ENCODE results near the gene INCENP. TPM values are rescaled to one million over a fixed set of nuclear protein-coding genes. Genes with fewer than 3 reads are reported as not detected.
"Not testable (repeated sequence)": the region's sequence is repeated elsewhere in the genome, so short reads cannot be mapped to it uniquely, and the experiment has no call there.

Gene INCENP
- total and polyA plus RNA-seq, 7 donors: 4.8 to 20.1 (median 11.6) TPM

DNA sequence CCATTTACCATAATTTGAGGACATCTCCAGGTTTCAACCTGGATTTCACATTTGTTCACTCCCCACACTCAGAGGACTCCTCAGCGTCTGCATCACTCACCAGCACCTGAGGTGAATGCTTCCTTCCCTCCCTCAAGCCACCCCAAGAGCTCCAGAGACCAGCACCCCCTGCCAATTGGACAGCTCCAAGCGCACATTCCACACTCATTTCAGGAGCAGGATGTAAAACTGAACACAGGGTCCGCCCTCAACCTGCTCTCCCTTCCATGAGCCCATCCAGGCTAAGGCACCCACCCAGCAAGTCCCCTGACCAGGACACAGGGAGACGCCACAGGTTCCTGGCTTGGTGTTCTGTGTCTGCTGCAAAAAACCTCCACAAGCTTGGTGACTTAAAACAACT lies 70.1 kb downstream of the INCENP start:
- Histone ChIP-seq H3K4me3 (no peak overlapping the region), H3K27ac (no peak overlapping the region), H3K9me3 (no peaks in the 10 kb centered on the region), H3K4me1 (no peaks in the 10 kb centered on the region), H3K36me3 (ENCODE audit: insufficient read depth in 1 of 2, low read depth in 1 of 2) (no peaks in the 10 kb centered on the region), H3K27me3 (ENCODE audit: insufficient read depth in 3 of 3, low read length in 2 of 3) (peaks cover 0 to 24% (median 6%) of the 10 kb centered on the region in 3 donors)
- 59 to 63% (median 62%) methylated on average over 4 of the region's 4 CpGs for WGBS, 3 donors
- intact Hi-C loops (cut with DNase I): no loop called here
- ATAC-seq (no peak), DNase-seq (no peak)
- TF ChIP-seq, protein P1, sequence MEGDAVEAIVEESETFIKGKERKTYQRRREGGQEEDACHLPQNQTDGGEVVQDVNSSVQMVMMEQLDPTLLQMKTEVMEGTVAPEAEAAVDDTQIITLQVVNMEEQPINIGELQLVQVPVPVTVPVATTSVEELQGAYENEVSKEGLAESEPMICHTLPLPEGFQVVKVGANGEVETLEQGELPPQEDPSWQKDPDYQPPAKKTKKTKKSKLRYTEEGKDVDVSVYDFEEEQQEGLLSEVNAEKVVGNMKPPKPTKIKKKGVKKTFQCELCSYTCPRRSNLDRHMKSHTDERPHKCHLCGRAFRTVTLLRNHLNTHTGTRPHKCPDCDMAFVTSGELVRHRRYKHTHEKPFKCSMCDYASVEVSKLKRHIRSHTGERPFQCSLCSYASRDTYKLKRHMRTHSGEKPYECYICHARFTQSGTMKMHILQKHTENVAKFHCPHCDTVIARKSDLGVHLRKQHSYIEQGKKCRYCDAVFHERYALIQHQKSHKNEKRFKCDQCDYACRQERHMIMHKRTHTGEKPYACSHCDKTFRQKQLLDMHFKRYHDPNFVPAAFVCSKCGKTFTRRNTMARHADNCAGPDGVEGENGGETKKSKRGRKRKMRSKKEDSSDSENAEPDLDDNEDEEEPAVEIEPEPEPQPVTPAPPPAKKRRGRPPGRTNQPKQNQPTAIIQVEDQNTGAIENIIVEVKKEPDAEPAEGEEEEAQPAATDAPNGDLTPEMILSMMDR (IDR thresholded peaks at IDR 0.05): no peak

DNA sequence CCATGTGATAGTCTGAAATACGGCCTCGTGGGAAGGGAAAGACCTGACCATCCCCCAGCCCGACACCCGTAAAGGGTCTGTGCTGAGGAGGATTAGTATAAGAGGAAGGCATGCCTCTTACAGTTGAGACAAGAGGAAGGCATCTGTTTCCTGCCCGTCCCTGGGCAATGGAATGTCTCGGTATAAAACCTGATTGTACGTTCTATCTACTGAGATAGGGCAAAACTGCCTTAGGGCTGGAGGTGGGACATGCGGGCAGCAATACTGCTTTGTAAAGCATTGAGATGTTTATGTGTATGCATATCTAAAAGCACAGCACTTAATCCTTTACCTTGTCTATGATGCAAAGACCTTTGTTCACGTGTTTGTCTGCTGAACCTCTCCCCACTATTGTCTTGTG lies 71.2 kb downstream of the INCENP start:
- DNase-seq; H3K36me3 ChIP-seq (ENCODE audit: insufficient read depth in 1 of 2, low read depth in 1 of 2); ATAC-seq; intact Hi-C loops (cut with DNase I); H3K4me1 ChIP-seq; H3K4me3 ChIP-seq; H3K27ac ChIP-seq; H3K9me3 ChIP-seq: not testable (repeated sequence)
- WGBS, 3 donors: 18 to 20% (median 18%) methylated on average over 4 to 5 of the region's 9 CpGs
- peaks cover 0 to 28% (median 3%) of the 10 kb centered on the region in 3 donors for H3K27me3 ChIP-seq (ENCODE audit: insufficient read depth in 3 of 3, low read length in 2 of 3)

DNA sequence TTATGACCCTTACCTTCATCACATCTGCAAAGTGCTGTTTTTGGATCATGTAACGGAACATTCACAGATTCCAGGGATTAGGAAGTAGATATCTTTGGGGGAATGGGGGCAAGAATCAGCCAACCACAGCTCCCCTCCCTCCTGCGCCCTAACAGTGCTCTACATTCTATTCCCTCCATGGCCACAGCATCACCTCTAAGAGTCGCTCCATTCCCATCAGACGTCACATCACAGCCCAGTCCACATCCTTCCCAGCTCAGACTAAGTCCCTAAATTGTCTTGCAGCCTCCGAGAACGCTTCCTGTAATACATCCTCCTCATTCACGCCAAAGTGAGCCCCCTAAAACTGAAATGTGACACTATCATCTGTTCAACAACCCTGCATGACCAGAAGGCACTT lies 72.1 kb downstream of the INCENP start:
- 34 to 48% (median 44%) methylated on average over 7 of the region's 7 CpGs for WGBS, 3 donors
- intact Hi-C loops (cut with DNase I): no loop called here
- DNase-seq: no peak
- H3K4me1 ChIP-seq: no peaks in the 10 kb centered on the region
- peaks cover 0 to 28% (median 3%) of the 10 kb centered on the region in 3 donors for H3K27me3 ChIP-seq (ENCODE audit: insufficient read depth in 3 of 3, low read length in 2 of 3)
- no peak for ATAC-seq
- H3K36me3 ChIP-seq (ENCODE audit: insufficient read depth in 1 of 2, low read depth in 1 of 2): no peaks in the 10 kb centered on the region
- TF ChIP-seq, protein P1 (IDR thresholded peaks at IDR 0.05): no peak
- no peaks in the 10 kb centered on the region for H3K9me3 ChIP-seq
- no peak overlapping the region for H3K27ac ChIP-seq
- H3K4me3 ChIP-seq: no peak overlapping the region

DNA sequence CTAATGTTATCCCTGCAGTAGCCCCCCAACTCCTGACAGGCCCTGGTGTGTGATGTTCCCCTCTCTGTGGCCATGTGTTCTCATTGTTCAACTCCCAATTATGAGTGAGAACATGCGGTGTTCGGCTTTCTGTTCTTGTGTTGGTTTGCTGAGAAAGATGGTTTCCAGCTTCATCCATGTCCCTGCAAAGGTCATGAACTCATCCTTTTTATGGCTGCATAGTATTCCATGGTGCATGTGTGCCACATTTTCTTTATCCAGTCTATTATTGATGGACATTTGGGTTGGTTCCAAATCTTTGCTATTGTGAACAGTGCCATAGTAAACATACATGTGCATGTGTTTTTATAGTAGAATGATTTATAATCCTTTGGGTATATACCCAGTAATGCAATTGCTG lies 73.6 kb downstream of the INCENP start:
- peaks cover 0 to 28% (median 3%) of the 10 kb centered on the region in 3 donors for H3K27me3 ChIP-seq (ENCODE audit: insufficient read depth in 3 of 3, low read length in 2 of 3)
- H3K4me1 ChIP-seq; H3K4me3 ChIP-seq; ATAC-seq; H3K36me3 ChIP-seq (ENCODE audit: insufficient read depth in 1 of 2, low read depth in 1 of 2); intact Hi-C loops (cut with DNase I); H3K27ac ChIP-seq; H3K9me3 ChIP-seq; DNase-seq: not testable (repeated sequence)
- WGBS, 3 donors: 74 to 95% (median 94%) methylated on average over 2 of the region's 2 CpGs

DNA sequence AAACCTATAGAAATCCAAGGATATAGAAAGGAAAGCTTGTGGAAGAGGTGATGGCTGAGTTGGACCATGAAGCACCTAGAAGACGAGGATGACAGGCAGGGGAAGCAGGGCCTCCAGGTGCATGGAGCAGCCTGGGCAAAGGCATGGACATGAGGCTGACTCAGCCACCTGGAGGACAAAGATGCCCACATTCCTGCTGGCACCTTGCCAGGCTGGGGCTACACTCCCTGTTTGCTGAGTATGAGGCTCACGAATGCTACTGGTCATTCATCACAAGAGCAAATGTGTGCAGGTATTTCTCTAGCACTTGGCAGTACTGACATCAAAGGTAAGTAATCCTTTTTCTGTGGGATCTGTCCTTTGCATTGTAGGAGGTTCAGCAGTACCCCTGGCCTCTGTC lies 77.6 kb downstream of the INCENP start:
- Histone ChIP-seq H3K27me3 (ENCODE audit: insufficient read depth in 3 of 3, low read length in 2 of 3) (peaks cover 0 to 16% (median 2%) of the 10 kb centered on the region in 3 donors), H3K4me1 (no peaks in the 10 kb centered on the region), H3K9me3 (no peaks in the 10 kb centered on the region), H3K4me3 (no peak overlapping the region), H3K36me3 (ENCODE audit: insufficient read depth in 1 of 2, low read depth in 1 of 2) (no peaks in the 10 kb centered on the region), H3K27ac (no peak overlapping the region)
- ATAC-seq: no peak
- intact Hi-C loops (cut with DNase I): no loop called here
- 80 to 94% (median 80%) methylated on average over 2 of the region's 2 CpGs for WGBS, 3 donors
- TF ChIP-seq, protein P1 (IDR thresholded peaks at IDR 0.05): no peak
- no peak for DNase-seq

Other genes with a start within 250 kb of the INCENP start
- gene FADS3, start 232.5 kb upstream of the INCENP start, total RNA-seq: 100 to 1,000 TPM in 1 of 4 donors, 10 to 100 TPM in 3; 49.3 to 247 (median 57.9) TPM
- gene FADS3, start 232.5 kb upstream of the INCENP start, polyA plus RNA-seq: 100 to 1,000 TPM in 1 of 3 donors, 10 to 100 TPM in 2; 26.5 to 392 (median 50.9) TPM
- gene RAB3IL1, start 206.4 kb upstream of the INCENP start, total RNA-seq: 1 to 10 TPM; 4.9 to 5.9 (median 4.9) TPM
- gene RAB3IL1, start 206.4 kb upstream of the INCENP start, polyA plus RNA-seq: 1 to 10 TPM; 1.7 to 5.1 (median 3.5) TPM
- 1 to 10 TPM in 2 of 4 donors, under 1 TPM in 2; 0.81 to 2.1 (median 1.2) TPM for gene BEST1, start 173.7 kb upstream of the INCENP start, total RNA-seq
- 1 to 10 TPM; 1.3 to 9.8 (median 1.5) TPM for gene BEST1, start 173.7 kb upstream of the INCENP start, polyA plus RNA-seq
- 1,000 to 10,000 TPM; 2,269 to 5,499 (median 3,297) TPM for gene FTH1, start 156.4 kb upstream of the INCENP start, total RNA-seq
- over 10,000 TPM in 1 of 3 donors, 1,000 to 10,000 TPM in 2; 2,316 to 16,176 (median 3,132) TPM for gene FTH1, start 156.4 kb upstream of the INCENP start, polyA plus RNA-seq
- gene SCGB1D1, start 66.2 kb downstream of the INCENP start, total RNA-seq: not detected
- not detected for gene SCGB1D1, start 66.2 kb downstream of the INCENP start, polyA plus RNA-seq
- gene SCGB2A1, start 84.7 kb downstream of the INCENP start, total RNA-seq: not detected
- not detected for gene SCGB2A1, start 84.7 kb downstream of the INCENP start, polyA plus RNA-seq
- 1 to 10 TPM in 2 of 4 donors, under 1 TPM in 1, not detected in 1; 0.67 to 3.4 (median 1.5) TPM for gene SCGB1D2, start 118.2 kb downstream of the INCENP start, total RNA-seq
- gene SCGB1D2, start 118.2 kb downstream of the INCENP start, polyA plus RNA-seq: 1 to 10 TPM in 2 of 3 donors, under 1 TPM in 1; 0.73 to 8.8 (median 1.1) TPM
- gene SCGB2A2, start 146.1 kb downstream of the INCENP start, total RNA-seq: not detected
- under 1 TPM in 1 of 3 donors, not detected in 2; 0.59 TPM for gene SCGB2A2, start 146.1 kb downstream of the INCENP start, polyA plus RNA-seq
- not detected for gene SCGB1D4, start 175.1 kb downstream of the INCENP start, total RNA-seq
- gene SCGB1D4, start 175.1 kb downstream of the INCENP start, polyA plus RNA-seq: not detected
- gene ASRGL1, start 213.4 kb downstream of the INCENP start, total RNA-seq: 10 to 100 TPM in 1 of 4 donors, 1 to 10 TPM in 3; 2.2 to 15.0 (median 6.0) TPM
- gene ASRGL1, start 213.4 kb downstream of the INCENP start, polyA plus RNA-seq: 1 to 10 TPM; 3.1 to 5.5 (median 3.6) TPM